K562 (cell line): ENCODE results near the gene PYGO2. TPM values are rescaled to one million over a fixed set of nuclear protein-coding genes. Genes with fewer than 3 reads are reported as not detected.

Source experiments
- ELF2 ChIP-seq: fragments of 250-450 bp; sonication (Bioruptor Pico); IDR thresholded peaks from 2 replicates; pipeline ENCODE4 v1.5.0; 2021; ENCODE audit warnings: mild to moderate bottlenecking
- FUS ChIP-seq: fragments of 200-400 bp; formaldehyde crosslinking; optimal IDR thresholded peaks from 2 replicates; pipeline ENCODE3; 2017; ENCODE audit warnings: low read depth, low read length
- GATAD2B ChIP-seq: fragments of 450-650 bp; IDR thresholded peaks from 2 replicates; pipeline ENCODE4 v1.6.1; 2017; ENCODE audit warnings: mild to moderate bottlenecking, borderline replicate concordance
- HMGXB4 ChIP-seq: sonication (generic); formaldehyde crosslinking; IDR thresholded peaks from 2 replicates; pipeline ENCODE4 v1.8.1; 2023; ENCODE audit warnings: mild to moderate bottlenecking, missing genetic modification reagents
- HNRNPH1 ChIP-seq: fragments of 200-400 bp; formaldehyde crosslinking; optimal IDR thresholded peaks from 2 replicates; pipeline ENCODE3; 2017; ENCODE audit warnings: low read depth, mild to moderate bottlenecking, low read length, moderate library complexity
- NR0B1 ChIP-seq: fragments of 450-650 bp; IDR thresholded peaks from one replicate; pipeline ENCODE4 v1.6.1; 2018; ENCODE audit warnings: mild to moderate bottlenecking, moderate library complexity; ENCODE audit not compliant: partially characterized antibody
- PBX2 ChIP-seq, 2 experiments: IDR thresholded peaks in 1 of 2; conservative IDR thresholded peaks in 1 of 2; 2 replicates each; pipeline ENCODE4 v1.6.1; 2016; ENCODE audit warnings: low read depth in 2 of 2, mild to moderate bottlenecking in 1 of 2, missing compliant biosample characterization in 1 of 2, missing genetic modification characterization in 1 of 2, moderate library complexity in 1 of 2
- RBM17 ChIP-seq: fragments of 200-400 bp; formaldehyde crosslinking; IDR thresholded peaks from 2 replicates; pipeline ENCODE4 v1.6.1; 2017; ENCODE audit warnings: low read depth, mild to moderate bottlenecking, low read length, borderline replicate concordance
- THRB ChIP-seq: fragments of 450-650 bp; formaldehyde crosslinking; conservative IDR thresholded peaks from 2 replicates; pipeline ENCODE4 v1.4.0; 2022; ENCODE audit warnings: mild to moderate bottlenecking, missing genetic modification characterization
- USF1 ChIP-seq: sonication (generic); formaldehyde crosslinking; IDR thresholded peaks from 2 replicates; pipeline ENCODE4 v1.9.0; 2022; ENCODE audit warnings: mild to moderate bottlenecking, missing genetic modification reagents
- ZNF253 ChIP-seq: fragments of 250-450 bp; sonication (Bioruptor Pico); conservative IDR thresholded peaks from 2 replicates; pipeline ENCODE4 v1.6.1; 2021; ENCODE audit warnings: mild to moderate bottlenecking
- ZNF311 ChIP-seq: fragments of 250-450 bp; sonication (Bioruptor Pico); IDR thresholded peaks from 2 replicates; pipeline ENCODE4 v1.4.0; 2020; ENCODE audit warnings: mild to moderate bottlenecking, moderate library complexity
- ZNF395 ChIP-seq: fragments of 200-800 bp; sonication (Bioruptor generic); IDR thresholded peaks from 2 replicates; pipeline ENCODE4 v1.6.1; 2017; ENCODE audit warnings: missing genetic modification characterization, missing compliant biosample characterization
- ZNF655 ChIP-seq: fragments of 250-450 bp; sonication (Bioruptor Pico); IDR thresholded peaks from 2 replicates; pipeline ENCODE4 v1.5.0; 2021
- polyA plus RNA-seq, 8 experiments: library from polyadenylated mRNA; depleted of rRNA in 4 of 8; stranded (reverse) in 5 of 8; unstranded in 3 of 8; fragments of >200 nt; fragmentation: Nextera tagmentation in 2 of 8; fragmentation: Illumina TruSeq in 1 of 8; extraction: Ambion mirVana in 2 of 8; extraction: Trizol in 1 of 8; gene quantifications; 2 replicates each; pipeline versions ENCODE4 v1.2.1 to v1.2.3, GENCODE V29; 2011 to 2014; ENCODE audit warnings: inconsistent platforms in 1 of 8, missing spikeins in 1 of 8
- total RNA-seq, 7 experiments: library from RNA; depleted of rRNA in 6 of 7; stranded (reverse); fragments of >200 nt in 6 of 7; fragmentation: Illumina TruSeq in 2 of 7; extraction: Trizol in 2 of 7; gene quantifications; 2 replicates each; pipeline versions ENCODE4 v1.2.1 to v1.2.3, GENCODE V29; 2011 to 2021; ENCODE audit warnings: low replicate concordance in 1 of 7

PYGO2 gene
- total and polyA plus RNA-seq, 9 of the 15 experiments (the other 6 are each of a cell fraction or from before 2014, with no cell fraction given): 8.3 to 36.2 (median 18.2) TPM

- TF ChIP-seq USF1 (no peak), ZNF311 (CRISPR knock-in tag) (no peak), THRB (CRISPR knock-in tag) (peak; percentile 72; the same call in 1 of the 2 replicates), RBM17 (no peak), HMGXB4 (0 out of 2 replicates have a peak, but pooled peaks have one; percentile 62), FUS (no peak), ELF2 (CRISPR knock-in tag) (no peak), ZNF253 (CRISPR knock-in tag) (no peak), HNRNPH1 (no peak), PBX2 (CRISPR knock-in tag; IDR thresholded peaks at IDR 0.05; ENCODE audit: low read depth) (no peak), PBX2 (tag; conservative IDR thresholded peaks at IDR 0.05; ENCODE audit: low read depth) (0 out of 2 replicates have a peak, but pooled peaks have one; percentile 23), ZNF655 (CRISPR knock-in tag) (no peak), ZNF395 (CRISPR knock-in tag) (no peak; the same call in none of the 2 replicates), GATAD2B (no peak), NR0B1 (no peak)
Observed at GRCh38 chr1:154973344-154974101, 11.9 kb upstream of the PYGO2 start (continued).
